Heart right ventricle (tissue), 16 donors: ENCODE results near the gene LTBP1. TPM values are rescaled to one million over a fixed set of nuclear protein-coding genes. Genes with fewer than 3 reads are reported as not detected.

Experiments used
- ATAC-seq, 8 donors: fragments of 200-7000 bp; cut with Tn5 transposase; one replicate each; pipeline ENCODE4 v1.9.1; 2020; ENCODE audit warnings: mild to moderate bottlenecking in 8 of 8, moderate library complexity in 8 of 8, moderate number of reproducible peaks in 1 of 8
- DNase-seq, 2 donors: peaks; one replicate each; pipeline ENCODE4 v3.0.0-alpha.2; 2020
- H3K27ac ChIP-seq, 10 donors: fragments of 200-600 bp; sonication (generic) in 2 of 10; one replicate each; pipeline versions ENCODE4 v1.5.0 to v1.8.0; 2020 to 2022; ENCODE audit warnings: mild to moderate bottlenecking in 3 of 10
- H3K27me3 ChIP-seq, 7 donors: fragments of 200-600 bp; one replicate each; pipeline ENCODE4 v1.8.0; 2021 to 2022; ENCODE audit warnings: mild to moderate bottlenecking in 2 of 7
- H3K36me3 ChIP-seq, 9 donors: fragments of 200-600 bp; sonication (generic) in 1 of 9; one replicate each; pipeline versions ENCODE4 v1.5.0 to v1.8.0; 2020 to 2022; ENCODE audit warnings: mild to moderate bottlenecking in 2 of 9
- H3K4me1 ChIP-seq, 9 donors: fragments of 200-600 bp; sonication (generic) in 1 of 9; one replicate each; pipeline versions ENCODE4 v1.5.0 to v1.8.0; 2020 to 2022; ENCODE audit warnings: mild to moderate bottlenecking in 4 of 9
- H3K4me3 ChIP-seq, 10 donors: fragments of 200-600 bp; sonication (generic) in 2 of 10; one replicate each; pipeline versions ENCODE4 v1.5.0 to v1.8.0; 2020 to 2022; ENCODE audit warnings: mild to moderate bottlenecking in 7 of 10, moderate library complexity in 2 of 10
- H3K9me3 ChIP-seq, 11 donors: fragments of 200-600 bp in 10 of 11; sonication (generic) in 2 of 11; one replicate each; pipeline versions ENCODE4 v1.5.0 to v1.8.0; 2013 to 2022; ENCODE audit warnings: mild to moderate bottlenecking in 2 of 11, control low read depth in 1 of 11, moderate library complexity in 1 of 11
- CTCF ChIP-seq, 9 donors: fragments of 200-600 bp; sonication (generic) in 2 of 9; IDR thresholded peaks; one replicate each; pipeline versions ENCODE4 v1.5.0 to v1.8.0; 2021 to 2022; ENCODE audit warnings: antibody characterized with exemption in 9 of 9, mild to moderate bottlenecking in 5 of 9, moderate library complexity in 1 of 9
- WGBS, 2 donors: extraction: QIAGEN DNeasy Blood & Tissue Kit; methylation state at CpG; one replicate each; pipeline ENCODE4 v1.1.7; 2013; ENCODE audit warnings: inconsistent platforms in 1 of 2; 5-methylcytosine and 5-hydroxymethylcytosine counted together
- intact Hi-C, 10 donors: fragments of 100-400 bp; cut with DNase I; formaldehyde crosslinking; loops; one replicate each; pipeline versions ENCODE4 v1.11.1 to v1.14.2; 2022
- polyA plus RNA-seq, 2 donors: library from polyadenylated mRNA; stranded (reverse); fragments of 200-250 nt; gene quantifications; one replicate each; pipeline ENCODE4 v1.2.3, GENCODE V29; 2013
- total RNA-seq, 10 donors: library from RNA; stranded (reverse); fragmentation: NEBNext Ultra II Directional in 3 of 10; extraction: Animal tissue kit (Norgen Biotek cat#: 25700) in 3 of 10; gene quantifications; one replicate each; pipeline versions ENCODE4 v1.2.1 to v1.2.4, GENCODE V29; 2021 to 2023
- donor health status: Arrhythmogenic right ventricular cardiomyopathy.
- donor health status: ischemic (EF 13 %, LVEDD 7.1; RV severe dilation, severe dysfunction).
- donor health status: healthy with polysubstance abuse.
- donor health status: DM: no; HTN: yes; CAD: no.
- donor health status: DM: no; HTN: no; CAD: no.
- donor health status: ischemic (EF 25% LVEDD 6.9; RV normal size, moderate dysfunction).
- donor health status: ischemic (EF 25% LVEDD 5.7; RV mildly dilated, moderate dysfunction).
- donor health status: healthy.
- donor health status: DM: yes; HTN: yes; CAD: no.
- donor health status: Ischemic cardiomyopathy.
- donor health status: ischemic (EF 35%, LVEDD 5.7; RV mildly dilated, moderate dysfunction).
- donor health status: nonischemic (EF 11% LVEDD 7.7; RV severe dilation, severe dysfunction).
- donor health status: DM: yes; HTN: yes; CAD: no.
- donor health status: PGD.
- donor health status: ischemic (EF 29% LVEDD 5.4; RV normal size, mild dysfunction).
- donor health status: nonischemic (EF 23%, LVEDD 6.1; RV moderate dilation, normal function).

The LTBP1 gene
- total and polyA plus RNA-seq, 12 donors: 22.4 to 164 (median 84.3) TPM

- Histone ChIP-seq H3K4me1 (peaks cover 0 to 66% (median 25%) of the 10 kb centered on the region in 9 donors), H3K27me3 (peaks cover 0 to 57% (median 0%) of the 10 kb centered on the region in 7 donors), H3K27ac (no peak overlapping the region), H3K36me3 (peaks cover 0 to 5% (median 0%) of the 10 kb centered on the region in 9 donors), H3K4me3 (no peak overlapping the region), H3K9me3 (no peaks in the 10 kb centered on the region)
- TF ChIP-seq CTCF (IDR thresholded peaks at IDR 0.05): no peak
- ATAC-seq (no peak), DNase-seq (no peak)
- WGBS, 2 donors: 82 to 84% methylated on average over 4 of the region's 4 CpGs
- intact Hi-C loops: loop anchor here in 4 of 10 donors (5.0 to 10.0 kb wide), 4 partner anchors 63 to 426 kb away; no protein-coding TSS in a partner anchor
Observed at GRCh38 chr2:32951672-32952071, 4.9 kb downstream of the LTBP1 start.

DNA sequence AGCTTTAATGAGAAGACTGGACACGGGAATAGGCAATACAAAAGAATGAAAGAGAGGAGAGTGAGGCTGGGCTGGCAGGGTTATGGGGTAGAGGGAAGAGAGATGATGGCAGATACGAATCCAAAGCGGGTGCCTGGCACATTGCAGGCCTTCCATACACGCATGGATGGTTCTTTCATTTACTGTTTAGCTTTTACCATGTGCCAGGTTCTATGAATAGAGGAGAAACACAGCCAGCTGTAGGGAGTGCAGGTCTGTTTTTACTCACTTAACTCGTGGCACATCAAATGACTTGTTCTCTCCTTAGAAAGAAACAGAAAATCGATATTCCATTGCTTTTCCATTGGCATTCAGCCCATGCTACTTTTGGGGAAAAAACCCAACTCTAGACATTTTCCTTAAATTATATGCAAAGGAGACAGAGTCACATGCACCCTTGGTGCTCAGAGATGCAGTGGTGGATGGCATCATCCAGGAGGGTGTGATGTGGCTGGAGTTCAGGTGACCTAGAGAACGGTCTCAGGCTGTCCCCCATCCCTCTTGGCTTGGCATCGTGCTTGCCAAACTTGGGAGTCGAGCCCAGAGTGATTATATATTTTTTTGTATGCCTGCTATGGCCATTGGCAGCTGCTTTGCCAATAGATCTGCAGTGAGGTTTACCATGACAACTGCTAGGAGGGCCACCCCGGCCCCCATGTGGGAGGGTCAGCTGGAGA is 6.2 kb downstream of the LTBP1 start:
- DNase-seq: no peak
- H3K36me3 ChIP-seq: peaks cover 0 to 9% (median 0%) of the 10 kb centered on the region in 9 donors
- intact Hi-C loops: loop anchor here in 4 of 10 donors (5.0 to 10.0 kb wide), 4 partner anchors 62 to 424 kb away; no protein-coding TSS in a partner anchor
- peak in 7 of 8 donors; percentile 50 to 86 (median 74) for ATAC-seq
- peak overlapping the region in 7 of 10 donors; percentile 28 to 65 (median 59) for H3K27ac ChIP-seq
- H3K4me1 ChIP-seq: peaks cover 0 to 66% (median 25%) of the 10 kb centered on the region in 9 donors
- H3K9me3 ChIP-seq: no peaks in the 10 kb centered on the region
- peaks cover 0 to 44% (median 0%) of the 10 kb centered on the region in 7 donors for H3K27me3 ChIP-seq
- H3K4me3 ChIP-seq: no peak overlapping the region
- no peak for TF ChIP-seq CTCF (IDR thresholded peaks at IDR 0.05)
- WGBS, 2 donors: 54 to 63% methylated on average over 10 of the region's 10 CpGs

DNA sequence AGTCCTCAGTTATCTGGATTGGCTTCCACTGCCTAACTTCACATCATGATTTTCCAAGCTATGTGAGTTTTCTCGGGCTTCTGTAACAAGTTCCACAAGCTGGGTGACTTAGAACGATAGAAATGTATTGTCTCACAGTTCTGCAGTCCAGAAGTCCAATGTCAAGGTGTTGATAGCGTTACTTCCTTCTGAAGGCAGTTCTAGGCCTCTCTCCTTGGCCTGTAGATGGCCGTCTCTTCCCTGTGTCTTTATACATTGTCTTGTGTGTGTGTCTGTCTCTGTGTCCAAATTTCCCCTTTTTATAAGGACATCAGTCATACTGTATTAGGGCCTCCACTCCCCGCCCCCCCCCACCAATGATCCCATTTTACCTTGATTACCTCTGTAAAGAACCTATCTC is 7.5 kb downstream of the LTBP1 start:
- intact Hi-C loops: loop anchor here in 4 of 10 donors (5.0 to 10.0 kb wide), 4 partner anchors 61 to 423 kb away; no protein-coding TSS in a partner anchor
- Histone ChIP-seq H3K9me3 (no peaks in the 10 kb centered on the region), H3K27me3 (peaks cover 0 to 38% (median 0%) of the 10 kb centered on the region in 7 donors), H3K36me3 (peaks cover 0 to 9% (median 0%) of the 10 kb centered on the region in 9 donors), H3K4me1 (peaks cover 0 to 68% (median 28%) of the 10 kb centered on the region in 9 donors), H3K4me3 (no peak overlapping the region), H3K27ac (peak overlapping the region in 3 of 10 donors; percentile 28 to 61 (median 43))
- no peak for TF ChIP-seq CTCF (IDR thresholded peaks at IDR 0.05)
- DNase-seq: no peak
- 80 to 81% methylated on average over 5 of the region's 5 CpGs for WGBS, 2 donors
- no peak for ATAC-seq

GRCh38 chr2:32958821-32959220 is 12.1 kb downstream of the LTBP1 start:
- Histone ChIP-seq H3K4me3 (no peak overlapping the region), H3K9me3 (no peaks in the 10 kb centered on the region), H3K36me3 (peaks cover 0 to 9% (median 0%) of the 10 kb centered on the region in 9 donors), H3K27me3 (peaks cover 0 to 11% (median 0%) of the 10 kb centered on the region in 7 donors), H3K4me1 (peaks cover 0 to 44% (median 20%) of the 10 kb centered on the region in 9 donors), H3K27ac (peak overlapping the region in 1 of 10 donors; percentile 20)
- DNase-seq (no peak), ATAC-seq (peak in 1 of 8 donors; percentile 32)
- intact Hi-C loops: loop anchor here in 2 of 10 donors (10.0 kb wide), 2 partner anchors 56 to 406 kb away; no protein-coding TSS in a partner anchor
- no peak for TF ChIP-seq CTCF (IDR thresholded peaks at IDR 0.05)
